GM23338 (cell line): ENCODE measurements around the gene TP53TG3. TPM values are rescaled to one million over a fixed set of nuclear protein-coding genes. Genes with fewer than 3 reads are reported as not detected.
"Not testable (repeated sequence)": the region's sequence is repeated elsewhere in the genome, so short reads cannot be mapped to it uniquely, and the experiment has no call there.

Experiments
- ATAC-seq: fragments of 200-7000 bp; cut with Tn5 transposase; 3 replicates; pipeline ENCODE4 v1.9.1; 2020
- DNase-seq: peaks from one replicate; pipeline ENCODE4 v3.0.0-alpha.2; 2015; ENCODE audit warnings: low spot score
- H2AFZ ChIP-seq: fragments of 200-600 bp; sonication (generic); 2 replicates; pipeline ENCODE4 v1.8.0; 2016; ENCODE audit warnings: antibody characterized with exemption, mild to moderate bottlenecking, moderate library complexity
- H3F3A ChIP-seq: fragments of 200-600 bp; sonication (generic); replicated peaks from 2 replicates; pipeline ENCODE4 v1.8.0; 2017; ENCODE audit warnings: antibody characterized with exemption, mixed run types, low read depth
- H3K27ac ChIP-seq: fragments of 200-600 bp; sonication (generic); 2 replicates; pipeline ENCODE4 v1.6.1; 2016; ENCODE audit warnings: low read depth
- H3K27me3 ChIP-seq: fragments of 200-600 bp; sonication (generic); 2 replicates; pipeline ENCODE4 v1.8.0; 2016; ENCODE audit warnings: mild to moderate bottlenecking, mixed run types, moderate library complexity; ENCODE audit not compliant: insufficient read depth
- H3K36me3 ChIP-seq: fragments of 200-600 bp; sonication (generic); 2 replicates; pipeline ENCODE4 v1.8.0; 2016; ENCODE audit warnings: mild to moderate bottlenecking; ENCODE audit not compliant: insufficient read depth
- H3K4me1 ChIP-seq: fragments of 200-600 bp; sonication (generic); 2 replicates; pipeline ENCODE4 v1.8.0; 2016; ENCODE audit warnings: mild to moderate bottlenecking, moderate library complexity; ENCODE audit not compliant: insufficient read depth
- H3K4me2 ChIP-seq: fragments of 200-600 bp; sonication (generic); 2 replicates; pipeline ENCODE4 v1.7.1; 2017; ENCODE audit warnings: mixed run types
- H3K4me3 ChIP-seq: fragments of 200-600 bp; sonication (generic); 2 replicates; pipeline ENCODE4 v1.6.1; 2016; ENCODE audit warnings: mixed run types
- H3K79me2 ChIP-seq: fragments of 200-600 bp; sonication (generic); replicated peaks from 2 replicates; pipeline ENCODE4 v1.8.0; 2017; ENCODE audit warnings: mild to moderate bottlenecking; ENCODE audit not compliant: insufficient read depth
- H3K9me2 ChIP-seq: fragments of 200-600 bp; sonication (generic); 2 replicates; pipeline ENCODE4 v1.8.0; 2017; ENCODE audit not compliant: insufficient read depth
- H4K20me1 ChIP-seq: fragments of 200-600 bp; sonication (generic); replicated peaks from 2 replicates; pipeline ENCODE4 v1.8.0; 2017; ENCODE audit warnings: mild to moderate bottlenecking; ENCODE audit not compliant: insufficient read depth
- H3K27ac Mint-ChIP-seq: 2 replicates; pipeline ENCODE4 v1.8.0; 2020; ENCODE audit warnings: inconsistent platforms, mild to moderate bottlenecking, moderate library complexity, mixed read lengths
- H3K27me3 Mint-ChIP-seq: 3 replicates; pipeline ENCODE4 v1.8.0; 2022; ENCODE audit warnings: low read depth, mild to moderate bottlenecking, moderate library complexity, mixed read lengths, inconsistent platforms; ENCODE audit not compliant: insufficient read depth, poor library complexity
- H3K36me3 Mint-ChIP-seq: 3 replicates; pipeline ENCODE4 v1.8.0; 2021; ENCODE audit warnings: low read depth, mild to moderate bottlenecking, inconsistent platforms, moderate library complexity, mixed read lengths
- H3K4me1 Mint-ChIP-seq: 3 replicates; pipeline ENCODE4 v1.8.0; 2020; ENCODE audit warnings: mild to moderate bottlenecking, inconsistent platforms, mixed read lengths
- H3K4me3 Mint-ChIP-seq: 3 replicates; pipeline ENCODE4 v1.8.0; 2021; ENCODE audit warnings: moderate library complexity, mild to moderate bottlenecking, inconsistent platforms, mixed read lengths
- H3K9me3 Mint-ChIP-seq: 3 replicates; pipeline ENCODE4 v1.8.0; 2020; ENCODE audit warnings: moderate library complexity, mild to moderate bottlenecking, inconsistent platforms, mixed read lengths
- long read RNA-seq: library from polyadenylated mRNA; unstranded; transcript quantifications from one replicate; pipeline ENCODE4 v2.0.0, GENCODE V29; 2020; ENCODE audit not compliant: unreplicated experiment
- polyA plus RNA-seq: library from polyadenylated mRNA; unstranded; fragments of >200 nt; fragmentation: Nextera tagmentation; extraction: Ambion mirVana; gene quantifications from 2 replicates; pipeline ENCODE4 v1.2.1, GENCODE V29; 2016
- total RNA-seq: library from RNA; depleted of rRNA; stranded (reverse); fragments of >200 nt; shearing (Covaris generic); gene quantifications from 2 replicates; pipeline ENCODE4 v1.2.3, GENCODE V29; 2014; rRNA removed

Gene TP53TG3, protein sequence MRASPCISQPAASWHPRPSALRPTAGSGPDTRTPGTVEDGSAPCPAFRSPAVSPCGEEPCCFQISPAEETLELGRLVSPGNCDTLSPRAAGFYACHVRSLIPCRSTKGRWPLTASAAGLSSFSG
- total RNA-seq (not detected in 2 replicates), polyA plus RNA-seq (not detected in 2 replicates)
- long read RNA-seq: 0 reads

DNA sequence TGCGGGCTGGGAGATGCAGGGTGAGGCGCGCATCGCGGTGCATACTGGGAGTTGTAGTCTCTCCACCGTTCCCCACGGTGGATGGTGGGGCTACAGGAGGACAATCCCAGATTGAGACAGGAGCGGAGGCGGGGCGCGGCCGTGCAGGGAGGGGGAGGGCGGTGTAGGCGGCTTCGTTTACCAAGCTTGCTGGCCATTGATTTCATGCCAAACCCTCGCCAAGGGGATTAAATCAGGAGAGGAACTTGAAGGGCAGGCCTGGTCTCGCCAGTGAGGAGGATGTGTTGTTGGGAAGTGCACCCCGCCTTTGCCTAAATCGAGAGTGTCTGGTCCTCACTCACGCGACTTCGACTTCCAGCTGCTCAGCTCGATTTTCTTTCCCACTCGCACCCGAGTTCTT lies at the start of gene TP53TG3:
TP53TG3 (minus strand) TSS at position 101 of the 400 bp plus-strand sequence; CDS start at position 33, 68 bp downstream.
- not testable (repeated sequence) for H3K36me3 ChIP-seq, H3K27ac Mint-ChIP-seq, H3K36me3 Mint-ChIP-seq, H3F3A ChIP-seq, H3K27ac ChIP-seq, H3K4me1 Mint-ChIP-seq, H4K20me1 ChIP-seq, ATAC-seq, H3K4me3 ChIP-seq, H3K27me3 ChIP-seq, H3K27me3 Mint-ChIP-seq, H3K4me3 Mint-ChIP-seq, H3K9me3 Mint-ChIP-seq, DNase-seq, H3K4me2 ChIP-seq, H3K79me2 ChIP-seq, H2AFZ ChIP-seq, H3K4me1 ChIP-seq, H3K9me2 ChIP-seq

DNA sequence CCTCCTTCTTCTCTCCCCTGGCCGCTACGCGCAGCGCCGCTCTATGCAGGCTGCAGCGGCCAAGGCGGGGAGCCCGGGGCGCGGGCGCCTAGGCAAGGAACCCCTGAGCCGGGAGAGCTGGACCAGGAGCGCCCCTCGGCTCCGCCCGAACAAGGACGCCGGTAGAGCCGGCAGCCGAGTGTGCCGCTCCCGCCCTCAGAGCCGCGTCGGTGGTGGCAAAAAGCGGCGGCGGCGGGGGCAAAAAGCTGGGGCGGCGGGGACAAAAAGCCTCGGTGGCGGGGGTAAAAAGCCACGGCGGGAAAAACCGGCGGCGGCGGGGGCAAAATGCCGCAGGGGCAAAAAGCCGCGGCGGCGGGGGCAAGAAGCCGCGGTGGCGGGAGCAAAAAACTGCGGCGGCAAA lies 25.1 kb downstream of the TP53TG3 start:
- ATAC-seq, H3K27ac Mint-ChIP-seq, H3K4me1 Mint-ChIP-seq, H2AFZ ChIP-seq, H3K4me3 ChIP-seq, DNase-seq, H3K36me3 ChIP-seq, H3K36me3 Mint-ChIP-seq, H3K4me2 ChIP-seq, H3K4me1 ChIP-seq, H3K27me3 Mint-ChIP-seq, H4K20me1 ChIP-seq, H3K4me3 Mint-ChIP-seq, H3K79me2 ChIP-seq, H3K27ac ChIP-seq, H3K27me3 ChIP-seq, H3K9me2 ChIP-seq, H3F3A ChIP-seq: not testable (repeated sequence)
- H3K9me3 Mint-ChIP-seq: peaks cover 16% of the 10 kb centered on the region

DNA sequence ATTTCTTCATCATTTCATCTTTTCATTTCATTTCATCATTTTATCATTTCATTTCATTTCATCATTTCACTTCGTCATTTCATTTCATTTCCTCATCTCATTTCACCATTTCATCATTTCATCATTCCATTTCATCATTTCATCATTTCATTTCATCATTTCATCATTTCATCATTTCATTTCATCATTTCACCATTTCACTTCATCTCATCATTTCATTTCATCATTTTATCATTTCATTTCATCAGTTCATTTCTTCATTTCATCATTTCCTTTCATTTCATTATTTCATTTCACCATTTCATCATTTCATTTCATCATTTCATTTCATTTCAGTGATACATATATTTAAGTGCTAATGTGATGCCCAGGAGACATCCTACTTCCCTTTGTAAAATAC lies 28.4 kb downstream of the TP53TG3 start:
- not testable (repeated sequence) for H3K9me2 ChIP-seq, H3K79me2 ChIP-seq, DNase-seq, H3K4me3 ChIP-seq, H3K36me3 ChIP-seq, ATAC-seq, H3K27ac ChIP-seq, H4K20me1 ChIP-seq, H3F3A ChIP-seq, H3K4me1 ChIP-seq, H3K4me2 ChIP-seq, H3K4me3 Mint-ChIP-seq, H3K27me3 ChIP-seq, H2AFZ ChIP-seq, H3K4me1 Mint-ChIP-seq, H3K27ac Mint-ChIP-seq
- peaks cover 12% of the 10 kb centered on the region for H3K27me3 Mint-ChIP-seq
- peaks cover 29% of the 10 kb centered on the region for H3K9me3 Mint-ChIP-seq
- peaks cover 22% of the 10 kb centered on the region for H3K36me3 Mint-ChIP-seq

DNA sequence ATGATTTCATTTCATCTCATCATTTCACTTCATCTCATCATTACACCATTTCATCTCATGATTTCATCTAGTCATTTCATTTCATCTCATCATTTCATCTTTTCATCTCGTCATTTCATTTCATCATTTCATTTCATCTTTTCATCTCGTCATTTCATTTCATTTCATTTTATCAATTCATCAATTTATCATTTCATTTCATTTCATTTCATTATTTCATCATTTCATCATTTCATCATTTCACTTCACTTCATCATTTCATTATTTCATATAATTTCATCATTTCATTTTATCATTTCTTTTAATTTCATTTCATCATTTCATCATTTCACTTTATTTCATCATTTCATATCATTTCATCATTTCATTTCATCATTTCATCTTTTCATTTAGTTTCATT lies 29.2 kb downstream of the TP53TG3 start:
- not testable (repeated sequence) for H3K79me2 ChIP-seq, H3K4me1 Mint-ChIP-seq, ATAC-seq, H3K4me3 ChIP-seq, H3K4me1 ChIP-seq, H3K27me3 ChIP-seq, H3K27ac Mint-ChIP-seq, H4K20me1 ChIP-seq, H2AFZ ChIP-seq, DNase-seq, H3K9me2 ChIP-seq, H3K36me3 ChIP-seq, H3K4me3 Mint-ChIP-seq, H3F3A ChIP-seq, H3K27ac ChIP-seq, H3K4me2 ChIP-seq
- Mint-ChIP-seq H3K27me3 (peaks cover 12% of the 10 kb centered on the region), H3K9me3 (peaks cover 31% of the 10 kb centered on the region), H3K36me3 (peaks cover 22% of the 10 kb centered on the region)

DNA sequence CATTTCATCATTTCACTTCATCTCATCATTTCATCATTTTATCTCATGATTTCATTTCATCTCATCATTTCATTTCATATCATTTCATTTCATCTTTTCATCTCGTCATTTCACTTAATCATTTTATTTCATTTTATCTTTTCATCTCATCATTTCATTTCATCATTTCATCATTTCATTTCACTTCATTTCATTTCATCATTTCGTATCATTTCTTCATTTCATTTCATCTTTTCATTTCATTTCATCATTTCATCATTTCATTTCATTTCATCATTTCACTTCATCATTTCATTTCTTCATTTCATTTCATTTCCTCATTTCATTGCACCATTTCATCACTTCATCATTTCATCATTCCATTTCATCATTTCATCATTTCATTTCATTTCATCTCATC lies 29.8 kb downstream of the TP53TG3 start:
- H3K27ac ChIP-seq, ATAC-seq, H3K4me3 ChIP-seq, H3K4me1 ChIP-seq, H3K36me3 ChIP-seq, H3F3A ChIP-seq, H3K79me2 ChIP-seq, H3K9me2 ChIP-seq, H4K20me1 ChIP-seq, H2AFZ ChIP-seq, H3K27ac Mint-ChIP-seq, H3K4me1 Mint-ChIP-seq, H3K4me3 Mint-ChIP-seq, H3K4me2 ChIP-seq, DNase-seq, H3K27me3 ChIP-seq: not testable (repeated sequence)
- peaks cover 12% of the 10 kb centered on the region for H3K27me3 Mint-ChIP-seq
- H3K36me3 Mint-ChIP-seq: peaks cover 22% of the 10 kb centered on the region
- peaks cover 33% of the 10 kb centered on the region for H3K9me3 Mint-ChIP-seq

DNA sequence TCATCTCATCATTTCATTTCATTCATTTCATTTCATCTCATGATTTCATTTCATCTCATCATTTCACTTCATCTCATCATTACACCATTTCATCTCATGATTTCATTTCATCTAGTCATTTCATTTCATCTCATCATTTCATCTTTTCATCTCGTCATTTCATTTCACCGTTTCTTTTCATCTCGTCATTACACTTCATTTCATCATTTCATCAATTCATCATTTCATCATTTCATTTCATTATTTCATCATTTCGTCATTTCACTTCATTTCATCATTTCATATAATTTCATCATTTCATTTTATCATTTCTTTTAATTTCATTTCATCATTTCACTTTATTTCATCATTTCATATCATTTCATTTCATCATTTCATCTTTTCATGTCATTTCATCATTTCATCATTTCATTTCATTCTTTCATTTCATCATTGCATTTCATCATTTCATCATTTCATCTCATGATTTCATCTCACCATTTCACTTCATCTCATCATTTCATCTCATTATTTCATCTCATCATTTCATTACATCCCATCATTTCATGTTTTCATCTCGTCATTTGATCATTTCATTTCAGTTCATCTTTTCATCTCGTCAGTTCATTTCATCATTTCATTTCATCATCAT lies 30.6 kb downstream of the TP53TG3 start:
- not testable (repeated sequence) for H3K27ac ChIP-seq, DNase-seq, ATAC-seq, H3K36me3 ChIP-seq, H4K20me1 ChIP-seq, H3K9me2 ChIP-seq, H3K27me3 ChIP-seq, H3K4me1 ChIP-seq, H3K27ac Mint-ChIP-seq, H3K4me3 ChIP-seq, H3K4me1 Mint-ChIP-seq, H3K4me2 ChIP-seq, H3K79me2 ChIP-seq, H3K4me3 Mint-ChIP-seq, H3F3A ChIP-seq, H2AFZ ChIP-seq
- H3K9me3 Mint-ChIP-seq: peaks cover 33% of the 10 kb centered on the region
- peaks cover 12% of the 10 kb centered on the region for H3K27me3 Mint-ChIP-seq
- peaks cover 22% of the 10 kb centered on the region for H3K36me3 Mint-ChIP-seq
